HFFc6 (cell line): ENCODE data around the gene TPD52L1. TPM values are rescaled to one million over a fixed set of nuclear protein-coding genes. Genes with fewer than 3 reads are reported as not detected.

ENCODE experiments used
- DNase-seq: peaks from one replicate; pipeline ENCODE4 v3.0.0-alpha.2; 2018
- H3K27ac Mint-ChIP-seq: 2 replicates; pipeline ENCODE4 v1.8.0; 2020; ENCODE audit warnings: mild to moderate bottlenecking, mixed read lengths
- H3K27me3 Mint-ChIP-seq: 2 replicates; pipeline ENCODE4 v1.8.0; 2021; ENCODE audit warnings: mild to moderate bottlenecking, moderate library complexity, mixed read lengths; ENCODE audit not compliant: insufficient read depth
- H3K36me3 Mint-ChIP-seq: 2 replicates; pipeline ENCODE4 v1.8.0; 2021; ENCODE audit warnings: low read depth, mixed read lengths
- H3K4me1 Mint-ChIP-seq: 2 replicates; pipeline ENCODE4 v1.8.0; 2020; ENCODE audit warnings: low read depth, mixed read lengths
- H3K4me3 Mint-ChIP-seq: 2 replicates; pipeline ENCODE4 v1.8.0; 2020; ENCODE audit warnings: mild to moderate bottlenecking, moderate library complexity, mixed read lengths
- H3K9me3 Mint-ChIP-seq: 2 replicates; pipeline ENCODE4 v1.8.0; 2020; ENCODE audit warnings: mild to moderate bottlenecking, mixed read lengths
- total RNA-seq, 6 experiments: library from RNA; stranded (reverse); fragmentation: NEBNext Ultra II Directional; extraction: Animal tissue kit (Norgen Biotek cat#: 25700); gene quantifications; 2 replicates in 1 of 6; 3 replicates in 5 of 6; pipeline ENCODE4 v1.2.3, GENCODE V29; 2021
- TF ChIP-seq, protein P1 (sequence below): fragments of 200-600 bp; sonication (generic); IDR thresholded peaks from 2 replicates; pipeline ENCODE4 v1.5.0; 2021; ENCODE audit warnings: antibody characterized with exemption, mild to moderate bottlenecking

TPD52L1 gene
- total RNA-seq, 6 experiments from 2014 or later, result 11.0 to 36.8 (median 11.7) TPM

DNA sequence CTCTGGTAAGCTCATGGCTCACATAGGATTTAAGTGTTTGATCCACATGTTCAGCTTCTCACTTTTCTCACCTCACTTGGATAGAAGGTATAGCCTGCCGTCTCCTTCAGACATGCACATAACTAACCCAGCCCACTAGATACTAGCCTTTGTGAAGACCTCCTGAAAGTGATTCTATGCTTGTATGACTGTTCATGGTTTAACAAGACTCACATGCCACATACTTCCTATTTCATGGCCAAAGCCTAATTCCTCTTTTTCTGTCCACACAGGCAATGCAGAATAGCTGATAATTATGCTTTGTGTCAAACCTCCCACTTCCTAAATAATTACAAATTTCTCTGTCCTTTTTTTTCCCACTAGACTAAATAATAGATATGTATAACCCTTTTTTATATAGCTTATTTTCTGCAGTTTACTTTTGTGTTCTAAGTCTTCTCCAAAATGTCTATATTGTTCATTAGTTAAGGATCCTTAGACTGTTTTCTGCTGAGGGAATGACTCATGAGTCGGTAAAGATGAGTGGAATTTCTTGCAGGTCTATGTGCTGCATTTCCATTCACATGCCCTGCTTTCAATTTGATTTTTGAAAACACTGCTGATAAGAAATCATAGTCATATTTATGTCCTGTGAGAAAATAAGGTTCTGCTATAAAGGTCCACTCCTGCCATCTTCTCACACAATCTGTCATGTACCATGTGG lies 105.2 kb downstream of the TPD52L1 start:
- Mint-ChIP-seq H3K4me1 (peaks cover 50% of the 10 kb centered on the region), H3K27ac (no peak overlapping the region), H3K4me3 (peak overlapping the region; percentile 46; the same call in 1 of the 2 replicates), H3K9me3 (peaks cover 6% of the 10 kb centered on the region; the same call in 1 of the 2 replicates), H3K36me3 (peaks cover 10% of the 10 kb centered on the region; the same call in 1 of the 2 replicates), H3K27me3 (no peaks in the 10 kb centered on the region)
- TF ChIP-seq, protein P1, sequence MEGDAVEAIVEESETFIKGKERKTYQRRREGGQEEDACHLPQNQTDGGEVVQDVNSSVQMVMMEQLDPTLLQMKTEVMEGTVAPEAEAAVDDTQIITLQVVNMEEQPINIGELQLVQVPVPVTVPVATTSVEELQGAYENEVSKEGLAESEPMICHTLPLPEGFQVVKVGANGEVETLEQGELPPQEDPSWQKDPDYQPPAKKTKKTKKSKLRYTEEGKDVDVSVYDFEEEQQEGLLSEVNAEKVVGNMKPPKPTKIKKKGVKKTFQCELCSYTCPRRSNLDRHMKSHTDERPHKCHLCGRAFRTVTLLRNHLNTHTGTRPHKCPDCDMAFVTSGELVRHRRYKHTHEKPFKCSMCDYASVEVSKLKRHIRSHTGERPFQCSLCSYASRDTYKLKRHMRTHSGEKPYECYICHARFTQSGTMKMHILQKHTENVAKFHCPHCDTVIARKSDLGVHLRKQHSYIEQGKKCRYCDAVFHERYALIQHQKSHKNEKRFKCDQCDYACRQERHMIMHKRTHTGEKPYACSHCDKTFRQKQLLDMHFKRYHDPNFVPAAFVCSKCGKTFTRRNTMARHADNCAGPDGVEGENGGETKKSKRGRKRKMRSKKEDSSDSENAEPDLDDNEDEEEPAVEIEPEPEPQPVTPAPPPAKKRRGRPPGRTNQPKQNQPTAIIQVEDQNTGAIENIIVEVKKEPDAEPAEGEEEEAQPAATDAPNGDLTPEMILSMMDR, result no peak
- no peak for DNase-seq

DNA sequence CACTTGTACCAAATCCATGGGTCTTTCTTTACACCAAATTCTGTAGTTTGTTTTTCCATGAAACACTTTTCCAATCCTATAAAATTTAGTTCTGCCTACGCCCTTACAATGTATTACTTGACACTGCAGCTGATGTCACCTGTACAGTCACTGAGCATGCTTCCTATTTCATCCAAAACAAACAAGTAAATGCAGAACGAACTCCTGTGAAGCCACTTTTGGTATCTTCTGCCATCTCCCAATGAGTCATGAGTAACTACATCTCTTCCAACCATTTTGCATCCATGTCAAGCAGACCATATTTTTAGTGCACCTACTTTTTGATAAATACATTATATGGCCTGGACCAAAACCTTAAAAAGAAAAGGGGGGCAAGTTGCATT lies 105.8 kb downstream of the TPD52L1 start:
- peak; percentile 27 for DNase-seq
- Mint-ChIP-seq H3K4me1 (peaks cover 51% of the 10 kb centered on the region), H3K36me3 (peaks cover 10% of the 10 kb centered on the region; the same call in 1 of the 2 replicates), H3K27me3 (no peaks in the 10 kb centered on the region), H3K9me3 (peaks cover 6% of the 10 kb centered on the region; the same call in 1 of the 2 replicates), H3K27ac (peak overlapping the region; percentile 4; the same call in 1 of the 2 replicates), H3K4me3 (peak overlapping the region; percentile 46; the same call in 1 of the 2 replicates)
- TF ChIP-seq, protein P1, result no peak

DNA sequence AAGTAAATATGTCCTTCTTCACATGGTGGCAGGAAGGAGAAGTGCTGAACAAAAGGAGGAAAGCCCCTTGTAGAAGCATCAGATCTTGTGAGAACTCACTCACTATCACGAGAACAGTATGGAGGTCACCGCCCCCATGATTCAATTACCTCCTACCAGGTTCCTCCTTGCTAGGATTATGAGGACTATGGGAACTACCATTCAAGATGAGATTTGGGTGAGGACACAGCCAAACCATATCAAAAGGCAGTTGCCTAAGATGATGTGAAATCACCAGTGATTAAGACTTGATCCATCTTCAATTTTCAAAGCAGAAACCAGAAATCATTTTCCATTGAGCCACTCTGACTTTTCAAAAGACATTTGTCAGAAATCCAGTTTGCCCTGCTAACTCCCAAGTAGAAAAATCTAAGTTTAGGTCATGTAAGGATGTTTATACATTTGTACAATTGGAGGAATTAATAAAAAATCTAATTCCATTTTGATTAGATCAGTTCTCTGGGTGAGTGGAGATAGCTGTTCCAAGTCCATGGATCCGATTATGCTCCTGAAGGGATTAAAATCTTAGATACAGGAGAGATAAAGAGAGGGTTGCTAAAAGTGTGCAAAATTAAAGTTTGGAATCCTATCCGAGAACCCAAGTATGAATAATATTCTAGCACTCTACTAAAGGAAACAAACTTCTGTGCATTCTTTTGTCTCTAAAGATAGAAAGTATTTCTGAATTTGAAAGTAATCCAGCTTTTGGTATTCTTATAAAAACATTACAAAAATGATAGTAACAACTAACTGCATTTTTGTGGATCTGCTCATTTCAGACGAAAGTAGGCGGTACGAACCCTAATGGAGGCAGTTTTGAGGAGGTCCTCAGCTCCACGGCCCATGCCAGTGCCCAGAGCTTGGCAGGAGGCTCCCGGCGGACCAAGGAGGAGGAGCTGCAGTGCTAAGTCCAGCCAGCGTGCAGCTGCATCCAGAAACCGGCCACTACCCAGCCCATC lies 108.7 kb downstream of the TPD52L1 start:
- H3K9me3 Mint-ChIP-seq, result peaks cover 6% of the 10 kb centered on the region; the same call in 1 of the 2 replicates
- DNase-seq, result peak; percentile 72
- peaks cover 51% of the 10 kb centered on the region for H3K4me1 Mint-ChIP-seq
- TF ChIP-seq, protein P1, result no peak
- H3K27ac Mint-ChIP-seq, result peak overlapping the region; percentile 98
- peaks cover 14% of the 10 kb centered on the region; the same call in 1 of the 2 replicates for H3K36me3 Mint-ChIP-seq
- peak overlapping the region; percentile 82 for H3K4me3 Mint-ChIP-seq
- no peaks in the 10 kb centered on the region for H3K27me3 Mint-ChIP-seq

DNA sequence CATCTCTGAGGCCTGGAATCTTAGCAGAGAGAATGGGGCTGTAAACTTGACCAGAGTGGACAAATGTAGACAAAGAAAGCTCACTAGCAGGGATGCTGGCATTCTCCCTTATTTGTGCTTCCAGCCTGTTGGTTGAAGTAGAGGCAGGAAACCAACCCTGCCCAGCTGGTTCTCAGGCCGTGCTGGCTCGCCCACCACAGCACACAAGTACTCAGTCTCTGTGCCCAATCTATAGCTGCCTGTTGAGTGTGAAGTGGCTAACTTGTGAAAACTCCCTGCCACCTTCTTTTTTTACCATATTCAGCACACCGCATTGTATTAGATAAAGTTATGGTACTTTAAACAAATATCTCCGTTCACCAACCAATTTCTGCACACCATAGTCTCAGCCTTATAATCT lies 110.9 kb downstream of the TPD52L1 start:
- no peak for DNase-seq
- TF ChIP-seq, protein P1, result no peak
- Mint-ChIP-seq H3K27me3 (no peaks in the 10 kb centered on the region), H3K4me3 (no peak overlapping the region), H3K36me3 (peaks cover 14% of the 10 kb centered on the region; the same call in 1 of the 2 replicates), H3K4me1 (peaks cover 39% of the 10 kb centered on the region), H3K9me3 (peaks cover 6% of the 10 kb centered on the region; the same call in 1 of the 2 replicates), H3K27ac (no peak overlapping the region)

DNA sequence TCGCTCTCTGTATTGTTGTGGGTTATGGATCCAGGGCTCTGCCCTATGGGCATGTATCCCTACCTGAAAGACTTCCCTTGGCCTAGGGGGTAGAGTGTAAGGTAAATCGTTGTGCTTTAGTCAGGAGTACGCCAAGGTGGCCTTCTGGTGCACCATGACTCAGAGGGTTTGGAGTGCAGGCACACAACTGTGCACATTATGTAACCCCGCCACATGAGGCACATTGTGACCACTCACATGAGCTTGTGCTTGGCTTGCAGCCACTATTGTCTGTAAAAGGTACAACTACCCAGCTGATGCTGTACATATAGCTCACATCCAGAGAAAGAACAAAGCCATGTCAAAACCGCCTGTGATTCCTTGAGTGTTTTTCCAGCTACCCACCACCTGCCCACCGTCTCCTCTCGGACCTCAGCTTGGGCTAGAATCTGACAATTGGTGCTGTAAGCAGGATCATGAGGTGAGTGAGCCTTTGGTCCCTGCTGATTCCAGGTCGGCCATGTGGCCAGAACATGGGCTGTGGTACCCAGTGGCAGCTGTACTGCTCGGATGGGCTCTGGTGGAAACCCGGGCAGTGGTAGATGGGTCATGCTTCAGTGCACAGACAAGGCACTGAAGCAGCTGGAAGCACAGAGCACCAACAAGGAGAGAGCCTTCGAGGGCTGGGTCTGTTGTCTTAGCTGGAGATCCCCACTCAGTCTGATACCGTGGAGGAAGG lies 114.4 kb downstream of the TPD52L1 start:
- no peak overlapping the region for H3K27ac Mint-ChIP-seq
- peaks cover 3% of the 10 kb centered on the region; the same call in 1 of the 2 replicates for H3K27me3 Mint-ChIP-seq
- no peak overlapping the region for H3K4me3 Mint-ChIP-seq
- H3K4me1 Mint-ChIP-seq, result peaks cover 9% of the 10 kb centered on the region
- peaks cover 9% of the 10 kb centered on the region; the same call in 1 of the 2 replicates for H3K36me3 Mint-ChIP-seq
- no peak for DNase-seq
- peaks cover 2% of the 10 kb centered on the region; the same call in 1 of the 2 replicates for H3K9me3 Mint-ChIP-seq
- TF ChIP-seq, protein P1, result no peak
